VCaP (cell line): ENCODE measurements around the gene ARPP21.
"Not testable (repeated sequence)": the region's sequence is repeated elsewhere in the genome, so short reads cannot be mapped to it uniquely, and the experiment has no call there.

ENCODE experiments used
- H3K27ac ChIP-seq: fragments of 450-650 bp; 2 replicates; pipeline ENCODE4 v1.5.1; 2017
- CTCF ChIP-seq: fragments of 450-650 bp; conservative IDR thresholded peaks from 2 replicates; pipeline ENCODE4 v1.5.1; 2017; ENCODE audit warnings: mild to moderate bottlenecking, moderate library complexity

ARPP21 gene

GRCh38 chr3:35800960-35801459 is 161.7 kb downstream of the ARPP21 start:
- H3K27ac ChIP-seq = no peak overlapping the region
- no peak for TF ChIP-seq CTCF

GRCh38 chr3:35814531-35814930 is 175.2 kb downstream of the ARPP21 start:
- no peak overlapping the region for H3K27ac ChIP-seq
- TF ChIP-seq CTCF = no peak

- H3K27ac ChIP-seq = not testable (repeated sequence)
Observed at GRCh38 chr3:35815796-35816195, 176.5 kb downstream of the ARPP21 start.

GRCh38 chr3:35817216-35817615 is 177.9 kb downstream of the ARPP21 start:
- no peak for TF ChIP-seq CTCF
- no peak overlapping the region for H3K27ac ChIP-seq

- no peak overlapping the region for H3K27ac ChIP-seq
- TF ChIP-seq CTCF = no peak
Observed at GRCh38 chr3:35832140-35832571, 192.8 kb downstream of the ARPP21 start.
